ENCODE data around the gene EPC1.
"Not testable (repeated sequence)": the region's sequence is repeated elsewhere in the genome, so short reads cannot be mapped to it uniquely, and the experiment has no call there.

Gene EPC1

DNA sequence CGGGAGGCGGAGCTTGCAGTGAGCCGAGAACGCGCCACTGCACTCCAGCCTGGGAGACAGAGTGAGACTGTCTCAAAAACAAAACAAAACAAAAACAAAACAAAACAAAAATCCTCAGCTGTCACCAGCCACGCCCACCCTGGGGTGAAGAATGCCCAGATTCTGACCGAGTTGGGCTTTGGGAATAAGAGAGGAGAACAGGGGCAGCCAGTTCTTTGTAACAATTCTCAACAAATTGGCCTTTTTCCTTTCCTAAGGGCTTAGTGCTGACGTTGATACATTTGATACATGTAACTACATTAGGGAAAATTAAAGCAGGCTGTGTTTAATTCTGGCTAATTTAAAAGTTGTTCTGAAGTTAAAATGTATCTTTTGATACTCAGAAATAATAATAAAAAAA lies 121.0 kb downstream of the EPC1 start:
- Histone ChIP-seq H3K4me3 (no peak overlapping the region), H3K27ac (no peak overlapping the region)
- no peak for DNase-seq (ENCODE audit: low spot score)
- TF ChIP-seq, protein P1, sequence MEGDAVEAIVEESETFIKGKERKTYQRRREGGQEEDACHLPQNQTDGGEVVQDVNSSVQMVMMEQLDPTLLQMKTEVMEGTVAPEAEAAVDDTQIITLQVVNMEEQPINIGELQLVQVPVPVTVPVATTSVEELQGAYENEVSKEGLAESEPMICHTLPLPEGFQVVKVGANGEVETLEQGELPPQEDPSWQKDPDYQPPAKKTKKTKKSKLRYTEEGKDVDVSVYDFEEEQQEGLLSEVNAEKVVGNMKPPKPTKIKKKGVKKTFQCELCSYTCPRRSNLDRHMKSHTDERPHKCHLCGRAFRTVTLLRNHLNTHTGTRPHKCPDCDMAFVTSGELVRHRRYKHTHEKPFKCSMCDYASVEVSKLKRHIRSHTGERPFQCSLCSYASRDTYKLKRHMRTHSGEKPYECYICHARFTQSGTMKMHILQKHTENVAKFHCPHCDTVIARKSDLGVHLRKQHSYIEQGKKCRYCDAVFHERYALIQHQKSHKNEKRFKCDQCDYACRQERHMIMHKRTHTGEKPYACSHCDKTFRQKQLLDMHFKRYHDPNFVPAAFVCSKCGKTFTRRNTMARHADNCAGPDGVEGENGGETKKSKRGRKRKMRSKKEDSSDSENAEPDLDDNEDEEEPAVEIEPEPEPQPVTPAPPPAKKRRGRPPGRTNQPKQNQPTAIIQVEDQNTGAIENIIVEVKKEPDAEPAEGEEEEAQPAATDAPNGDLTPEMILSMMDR (IDR thresholded peaks at IDR 0.05), result no peak

DNA sequence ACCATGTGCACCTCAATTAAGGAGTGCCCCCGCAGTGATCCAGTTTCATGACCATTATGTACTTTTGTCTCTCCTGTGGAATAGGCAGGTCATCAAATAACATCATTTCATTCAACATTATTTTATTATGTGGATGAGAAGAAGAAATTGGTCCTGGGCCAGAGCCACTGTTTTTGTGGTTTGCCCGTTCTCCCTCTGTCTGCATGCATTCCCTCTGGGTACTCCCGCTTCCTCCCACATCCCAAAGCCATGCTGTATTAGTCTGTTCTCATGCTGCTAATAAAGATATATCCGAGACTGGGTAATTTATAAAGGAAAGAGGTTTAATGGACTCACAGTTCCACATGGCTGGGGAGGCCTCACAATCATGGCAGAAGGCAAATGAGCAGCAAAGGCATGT lies 124.6 kb downstream of the EPC1 start:
- H3K4me3 ChIP-seq; H3K27ac ChIP-seq; DNase-seq (ENCODE audit: low spot score): not testable (repeated sequence)

DNA sequence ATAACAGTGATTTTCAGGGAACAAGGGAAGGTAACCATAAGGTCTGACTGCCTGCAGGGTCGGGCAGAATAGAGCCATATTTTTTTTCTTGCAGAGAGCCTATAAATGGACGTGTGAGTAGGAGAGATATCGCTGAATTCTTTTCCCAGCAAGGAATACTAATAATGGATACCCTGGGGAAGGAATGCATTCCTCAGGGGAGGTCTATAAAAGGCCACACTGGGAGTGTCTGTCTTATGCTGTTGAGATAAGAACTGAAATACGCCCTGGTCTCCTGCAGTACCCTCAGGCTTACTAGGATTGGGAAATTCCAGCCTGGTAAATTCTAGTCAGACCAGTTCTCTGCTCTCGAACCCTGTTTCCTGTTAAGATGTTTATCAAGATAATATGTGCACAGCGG lies 127.8 kb downstream of the EPC1 start:
- not testable (repeated sequence) for H3K4me3 ChIP-seq; DNase-seq (ENCODE audit: low spot score); H3K27ac ChIP-seq

DNA sequence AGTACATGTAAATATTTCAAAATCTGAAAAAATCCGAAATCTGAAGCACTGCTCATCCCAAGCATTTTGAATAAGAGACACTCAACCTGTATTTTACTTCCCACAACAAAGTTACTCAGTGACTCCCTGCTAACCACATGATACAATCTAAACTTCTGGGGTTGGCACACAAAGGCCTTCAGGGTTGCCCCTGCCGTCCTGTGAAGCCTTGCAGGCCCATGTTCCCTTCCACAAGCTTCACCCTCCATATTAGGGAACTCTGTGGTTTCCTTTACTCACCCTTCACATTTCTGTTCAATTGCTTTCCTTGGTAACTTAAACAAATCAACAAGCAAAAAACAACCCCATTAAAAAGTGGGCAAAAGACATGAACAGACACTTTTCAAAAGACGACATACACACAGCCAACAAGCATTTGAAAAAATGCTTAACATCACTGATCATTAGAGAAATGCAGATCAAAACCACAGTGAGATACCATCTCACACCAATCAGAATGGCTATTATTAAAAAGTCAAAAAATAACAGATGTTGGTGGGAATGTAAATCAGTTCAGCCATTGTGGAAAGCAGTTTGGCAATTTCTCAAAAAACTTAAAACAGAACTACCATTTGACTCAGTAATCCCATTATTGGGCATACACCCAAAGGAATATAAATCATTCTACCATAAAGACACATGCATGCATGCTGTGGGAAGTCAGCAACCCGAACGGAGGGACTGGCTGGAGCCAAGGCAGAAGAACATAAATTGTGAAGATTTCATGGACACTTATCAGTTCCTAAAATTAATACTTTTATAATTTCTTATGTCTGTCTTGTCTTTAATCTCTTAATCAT lies 128.5 kb downstream of the EPC1 start:
- H3K27ac ChIP-seq; H3K4me3 ChIP-seq; DNase-seq (ENCODE audit: low spot score): not testable (repeated sequence)

All from coronary artery (tissue), 2 donors.